GM18520 (cell line): Measurements from ENCODE around the gene LRRC17.

ENCODE experiments used
- ATAC-seq: cut with Tn5 transposase; IDR thresholded peaks from one replicate; pipeline ENCODE4 v1.9.1; 2021; ENCODE audit not compliant: unreplicated experiment

The LRRC17 gene

GRCh38 chr7:102912742-102913141 lies at the start of gene LRRC17:
LRRC17 (plus strand) TSS chr7:102913000; CDS start chr7:102933914, 20,914 bp downstream.
- no peak for ATAC-seq

- ATAC-seq: no peak
Observed at GRCh38 chr7:102864958-102865357, 47.8 kb upstream of the LRRC17 start.

GRCh38 chr7:102866535-102867215 lies 46.1 kb upstream of the LRRC17 start:
- no peak for ATAC-seq

GRCh38 chr7:102869195-102869594 lies 43.6 kb upstream of the LRRC17 start:
- ATAC-seq: no peak

- ATAC-seq: no peak
Observed at GRCh38 chr7:102872460-102872859, 40.3 kb upstream of the LRRC17 start.

- ATAC-seq: peak; percentile 7
Observed at GRCh38 chr7:102873470-102874165, 39.2 kb upstream of the LRRC17 start.

- peak; percentile 97 for ATAC-seq
Observed at GRCh38 chr7:102874166-102874829, 38.5 kb upstream of the LRRC17 start.

- ATAC-seq: no peak
Observed at GRCh38 chr7:102874966-102875365, 37.8 kb upstream of the LRRC17 start.

GRCh38 chr7:102875700-102876295 lies 37.0 kb upstream of the LRRC17 start:
- ATAC-seq: no peak

GRCh38 chr7:102883098-102883860 lies 29.5 kb upstream of the LRRC17 start:
- ATAC-seq: no peak

- ATAC-seq: no peak
Observed at GRCh38 chr7:102888561-102889233, 24.1 kb upstream of the LRRC17 start.

GRCh38 chr7:102889851-102890250 lies 22.9 kb upstream of the LRRC17 start:
- no peak for ATAC-seq

GRCh38 chr7:102890292-102890970 lies 22.4 kb upstream of the LRRC17 start:
- ATAC-seq: no peak

- no peak for ATAC-seq
Observed at GRCh38 chr7:102890971-102891692, 21.7 kb upstream of the LRRC17 start.

- ATAC-seq: no peak
Observed at GRCh38 chr7:102891693-102892261, 21.0 kb upstream of the LRRC17 start.

GRCh38 chr7:102892631-102893278 lies 20.0 kb upstream of the LRRC17 start:
- no peak for ATAC-seq

- ATAC-seq: no peak
Observed at GRCh38 chr7:102895602-102896001, 17.2 kb upstream of the LRRC17 start.

GRCh38 chr7:102896585-102896984 lies 16.2 kb upstream of the LRRC17 start:
- ATAC-seq: no peak
